Measurements from ENCODE around the gene FLACC1. TPM values are rescaled to one million over a fixed set of nuclear protein-coding genes. Genes with fewer than 3 reads are reported as not detected.
A peak's percentile ranks its signal among the peaks of the same experiment; 100 is the strongest.
"Not testable (repeated sequence)": the region's sequence is repeated elsewhere in the genome, so short reads cannot be mapped to it uniquely, and the experiment has no call there.

The FLACC1 gene
- total RNA-seq, 1 experiment from 2014 or later: 1.2 TPM

- no peak for DNase-seq (ENCODE audit: low spot score)
Observed at GRCh38 chr2:201349601-201350000, 7.5 kb downstream of the FLACC1 start.

DNA sequence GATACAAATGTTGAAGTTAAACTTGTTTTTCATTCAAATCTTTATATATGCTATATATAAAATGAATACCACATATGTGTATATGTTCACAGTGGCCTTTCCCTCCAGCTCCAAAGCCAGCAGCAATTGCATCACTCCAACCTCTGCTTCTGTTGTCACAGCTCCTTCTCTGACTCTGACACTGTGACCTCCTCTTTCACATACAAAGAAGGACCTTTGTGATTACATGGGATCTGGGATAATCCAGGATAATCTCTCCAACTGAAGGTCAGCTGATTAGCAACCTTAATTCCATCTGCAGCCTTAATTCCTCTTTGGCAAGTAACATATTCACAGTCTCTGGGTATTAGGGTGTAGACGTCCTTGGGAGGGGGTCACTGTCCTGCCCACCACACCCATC is 8.4 kb downstream of the FLACC1 start:
- no peak for DNase-seq (ENCODE audit: low spot score)

- no peak for DNase-seq (ENCODE audit: low spot score)
Observed at GRCh38 chr2:201347138-201347537, 10.0 kb downstream of the FLACC1 start.

DNA sequence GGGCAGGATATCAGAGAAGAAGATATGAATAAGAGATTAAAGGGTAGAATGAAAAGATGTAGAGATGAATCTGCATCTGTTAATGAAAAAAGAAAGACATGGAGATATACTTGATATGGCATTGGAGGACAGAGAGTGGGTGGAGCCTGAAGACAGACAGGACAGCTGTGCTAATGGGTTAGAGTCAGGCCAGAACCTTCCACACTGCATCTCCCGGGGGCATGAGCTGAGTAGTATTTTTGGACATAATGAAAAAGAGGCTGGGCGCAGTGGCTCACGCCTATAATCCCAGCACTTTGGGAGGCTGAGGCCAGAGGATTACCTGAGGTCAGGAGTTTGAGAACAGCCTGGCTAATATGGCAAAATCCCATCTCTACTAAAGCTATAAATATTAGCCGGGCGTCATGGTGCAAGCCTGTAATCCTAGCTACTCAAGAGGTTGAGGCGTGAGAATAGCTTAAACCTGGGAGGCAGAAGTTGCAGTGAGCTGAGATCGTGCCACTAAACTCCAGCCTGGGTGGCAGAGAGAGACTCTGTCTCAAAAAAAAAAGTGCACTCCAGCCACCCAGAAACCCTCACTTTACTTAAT is 11.4 kb downstream of the FLACC1 start:
- DNase-seq (ENCODE audit: low spot score): no peak

GRCh38 chr2:201344663-201345366 is 12.3 kb downstream of the FLACC1 start:
- peak; percentile 40 for DNase-seq (ENCODE audit: low spot score)

DNA sequence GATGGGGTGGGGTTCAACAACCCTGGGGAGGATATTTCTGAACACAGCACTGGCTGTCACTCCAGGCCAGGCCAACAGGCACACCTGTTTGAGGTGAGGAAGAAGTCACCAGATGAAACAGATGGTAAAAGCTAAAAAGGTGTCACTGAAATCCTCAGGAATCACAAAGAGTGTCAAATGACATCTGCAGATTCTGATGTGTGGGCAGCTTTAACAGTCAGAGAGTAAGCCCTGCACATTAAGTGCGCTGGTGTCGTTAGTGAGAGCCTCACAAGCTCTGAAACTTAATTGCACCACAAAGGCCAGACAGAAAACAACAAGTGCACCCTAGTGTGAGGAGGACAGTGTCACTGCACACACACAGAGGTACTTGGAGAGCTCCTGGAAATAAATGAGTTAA is 13.6 kb downstream of the FLACC1 start:
- DNase-seq (ENCODE audit: low spot score): no peak

GRCh38 chr2:201342923-201343322 is 14.2 kb downstream of the FLACC1 start:
- no peak for DNase-seq (ENCODE audit: low spot score)

DNA sequence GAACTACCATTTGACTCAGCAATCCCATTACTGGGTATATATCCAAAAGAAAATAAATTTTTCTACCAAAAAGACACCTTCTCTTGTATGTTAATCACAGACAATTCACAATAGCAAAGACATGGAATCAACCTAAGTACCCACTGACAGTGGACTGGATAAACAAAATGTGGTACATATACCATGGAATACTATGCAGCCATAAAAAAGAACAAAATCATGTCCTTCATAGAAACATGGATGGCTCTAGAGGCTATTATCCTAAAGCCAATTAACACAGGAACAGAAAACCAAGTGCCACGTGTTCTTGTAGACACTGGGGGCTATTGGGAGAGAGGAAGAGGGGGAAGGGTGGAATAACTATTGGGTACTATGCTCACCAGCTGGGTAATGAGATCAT is 27.7 kb downstream of the FLACC1 start:
- no peak for DNase-seq (ENCODE audit: low spot score)

GRCh38 chr2:201327678-201328077 is 29.5 kb downstream of the FLACC1 start:
- DNase-seq (ENCODE audit: low spot score): no peak

DNA sequence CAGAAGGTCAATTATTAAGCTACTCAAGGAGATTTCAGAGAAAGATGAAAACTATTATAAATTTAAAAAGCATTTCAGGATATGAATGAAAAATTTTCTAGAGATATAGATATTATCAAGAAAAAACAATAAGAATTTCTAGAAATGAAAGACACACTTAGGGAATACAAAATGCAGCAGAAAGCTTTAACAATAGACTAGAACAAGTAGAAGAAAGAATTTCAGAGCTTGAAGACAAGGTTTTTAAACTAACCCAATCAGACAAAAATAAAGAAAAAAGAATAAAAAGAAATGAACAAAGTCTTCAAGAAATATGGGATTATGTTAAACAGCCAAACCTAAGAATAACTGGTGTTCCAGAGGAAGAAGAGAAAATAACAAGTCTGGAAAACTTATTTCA is 34.4 kb downstream of the FLACC1 start:
- DNase-seq (ENCODE audit: low spot score): no peak

DNA sequence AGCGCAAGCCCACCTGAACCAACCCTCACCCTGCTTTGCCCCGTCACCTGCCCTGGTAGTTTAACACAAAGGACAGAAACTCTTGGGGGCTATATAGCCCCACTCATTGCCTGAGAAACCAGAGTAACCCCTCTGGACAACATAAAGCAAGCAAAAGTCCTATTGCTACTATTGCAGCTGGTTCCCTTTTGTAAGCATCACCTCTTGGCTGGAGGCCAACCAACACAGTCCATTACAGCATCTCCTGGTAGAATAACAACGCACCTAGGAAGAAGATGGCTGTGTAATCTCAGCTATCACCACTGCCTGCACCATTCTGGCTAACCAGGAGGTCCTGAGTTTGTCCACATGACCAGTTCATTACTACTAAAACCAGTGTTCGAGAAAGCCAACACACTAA is 36.4 kb downstream of the FLACC1 start:
- no peak for DNase-seq (ENCODE audit: low spot score)

DNA sequence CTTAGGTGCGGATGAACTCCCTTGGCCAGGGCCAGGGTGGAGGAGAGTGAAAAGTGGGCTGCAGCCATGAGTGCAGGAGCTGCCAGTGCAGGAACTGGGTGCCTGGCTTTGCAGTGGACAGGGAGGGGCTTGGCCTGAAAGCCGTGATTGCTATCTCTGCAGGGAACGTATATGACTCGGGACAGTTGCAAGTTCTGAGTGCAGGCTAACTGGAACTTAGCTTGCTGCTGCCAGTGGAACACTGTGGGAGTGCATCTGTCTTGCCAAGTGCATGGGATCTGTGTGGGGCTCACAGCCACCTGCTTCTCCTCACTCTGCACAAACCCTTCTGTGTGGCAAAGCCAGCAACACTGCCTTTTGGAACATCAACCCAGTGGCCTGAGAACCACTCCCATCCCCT is 36.9 kb downstream of the FLACC1 start:
- no peak for DNase-seq (ENCODE audit: low spot score)

DNA sequence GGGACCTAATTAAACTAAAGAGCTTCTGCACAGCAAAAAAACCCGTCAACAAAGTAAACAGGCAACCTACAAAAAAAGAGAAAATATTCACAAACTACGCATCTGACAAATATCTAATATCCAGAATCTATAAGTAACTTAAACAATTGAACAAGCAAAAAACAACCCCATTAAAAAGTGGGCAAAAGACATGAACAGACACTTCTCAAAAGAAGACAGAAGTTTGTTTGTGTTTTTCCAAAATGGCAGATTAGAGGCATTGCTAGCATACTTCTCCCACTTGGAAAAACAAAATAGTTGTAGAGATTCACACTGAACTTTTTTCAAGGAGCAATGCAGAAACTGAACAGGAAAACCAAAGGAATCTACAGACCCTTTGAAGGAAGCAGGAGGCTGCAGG is 37.6 kb downstream of the FLACC1 start:
- no peak for DNase-seq (ENCODE audit: low spot score)

DNA sequence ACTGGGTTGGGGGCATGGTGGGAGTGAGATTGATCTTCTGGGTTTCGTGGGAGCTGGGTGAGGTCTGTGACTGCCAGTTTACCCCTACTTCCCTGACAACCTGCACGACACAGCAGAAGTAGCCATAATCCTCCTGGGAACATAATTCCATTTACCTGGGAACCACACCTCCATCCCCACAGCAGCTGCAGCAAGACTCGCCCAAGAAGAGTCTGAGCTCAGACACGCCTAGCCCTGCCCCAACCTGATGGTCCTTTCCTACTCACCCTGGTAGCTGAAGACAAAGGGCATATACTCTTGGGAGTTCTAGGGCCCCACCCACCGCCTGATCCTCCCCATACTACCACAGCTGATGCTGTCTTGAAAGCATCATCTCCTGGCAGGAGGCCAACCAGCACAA is 43.8 kb downstream of the FLACC1 start:
- DNase-seq (ENCODE audit: low spot score): no peak

- DNase-seq (ENCODE audit: low spot score): no peak
Observed at GRCh38 chr2:201308914-201309313, 48.2 kb downstream of the FLACC1 start.

- no peak for DNase-seq (ENCODE audit: low spot score)
Observed at GRCh38 chr2:201307876-201308275, 49.3 kb downstream of the FLACC1 start.

GRCh38 chr2:201299929-201300328 is 57.2 kb downstream of the FLACC1 start:
- DNase-seq (ENCODE audit: low spot score): not testable (repeated sequence)

DNA sequence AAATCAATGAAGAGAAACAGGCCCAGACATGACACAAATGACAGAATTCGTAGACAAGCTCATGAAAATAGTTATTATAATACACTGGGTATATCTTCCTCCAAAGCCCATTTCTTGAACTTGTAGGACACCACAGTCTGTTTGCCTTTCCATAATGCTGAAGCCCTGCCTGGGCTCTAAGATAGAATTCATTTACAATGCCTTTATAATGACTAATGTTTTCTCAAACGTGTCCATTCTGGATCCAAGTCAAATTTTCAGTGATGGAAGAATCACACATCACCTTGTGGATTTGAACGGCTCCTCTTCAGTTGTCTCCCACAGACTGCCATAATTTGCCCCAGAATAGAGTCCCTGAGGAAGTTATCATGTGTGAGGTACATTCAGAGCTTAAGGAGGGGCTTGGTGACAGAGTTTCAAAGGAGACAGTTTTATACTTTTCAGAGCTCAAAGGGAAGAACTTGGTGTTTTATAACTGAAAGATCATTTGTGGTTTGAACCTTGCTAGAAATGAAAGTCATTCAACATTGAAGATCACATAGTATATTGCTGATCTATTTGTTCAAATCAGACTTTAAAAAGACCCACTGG is 58.6 kb downstream of the FLACC1 start:
- DNase-seq (ENCODE audit: low spot score): no peak

GRCh38 chr2:201290457-201291148 is 66.5 kb downstream of the FLACC1 start:
- DNase-seq (ENCODE audit: low spot score): not testable (repeated sequence)

- no peak for DNase-seq (ENCODE audit: low spot score)
Observed at GRCh38 chr2:201285499-201285898, 71.6 kb downstream of the FLACC1 start.

DNA sequence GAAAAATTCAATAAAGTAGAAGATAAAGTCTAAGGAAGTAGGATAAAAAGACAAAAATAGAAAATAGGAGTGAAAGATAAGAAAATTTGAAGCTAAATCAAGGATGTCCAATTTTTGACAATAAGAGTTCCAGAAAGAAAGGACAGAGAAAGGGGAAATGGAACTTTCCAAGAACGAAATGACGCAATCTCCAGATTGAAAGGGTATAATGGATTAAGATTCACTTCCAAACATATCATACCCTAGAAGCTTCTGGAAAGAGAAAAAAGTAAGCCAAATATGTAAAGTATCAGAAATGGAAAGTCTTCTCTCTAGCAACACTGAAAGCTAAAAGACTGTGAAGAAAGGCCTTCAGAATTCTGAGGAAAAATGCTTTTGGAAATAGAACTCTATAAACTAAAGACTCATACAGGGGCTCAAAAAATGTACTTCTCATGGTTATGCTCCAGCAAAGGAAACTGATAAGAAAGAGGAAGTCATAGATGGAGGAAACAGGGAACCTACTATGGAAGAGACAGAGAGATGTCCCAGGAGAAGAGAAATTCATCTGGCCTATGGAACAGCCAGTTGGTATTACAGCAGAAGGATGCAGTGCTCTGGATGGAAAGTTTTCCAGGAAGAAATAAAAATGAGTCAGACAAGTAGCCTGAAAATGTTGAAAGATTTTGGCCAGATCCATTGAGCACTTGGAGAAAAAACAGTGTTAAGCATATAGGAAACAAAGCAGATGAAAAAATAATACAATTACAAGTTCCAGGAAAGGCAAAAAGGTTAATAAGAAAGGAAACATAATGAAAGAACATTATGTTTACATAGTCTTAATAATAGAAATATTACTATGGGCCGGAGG is 76.7 kb downstream of the FLACC1 start:
- DNase-seq (ENCODE audit: low spot score): no peak

- no peak for DNase-seq (ENCODE audit: low spot score)
Observed at GRCh38 chr2:201279079-201279478, 78.1 kb downstream of the FLACC1 start.
